Osteoblast (primary cell): ENCODE results near the gene AFF1. TPM values are rescaled to one million over a fixed set of nuclear protein-coding genes. Genes with fewer than 3 reads are reported as not detected.

Experiments used
- DNase-seq: peaks from one replicate; pipeline ENCODE4 v3.0.0; 2011; ENCODE audit warnings: low spot score, mixed read lengths; ENCODE audit not compliant: insufficient read length; ENCODE audit errors: missing footprints
- H2AFZ ChIP-seq: 2 replicates; pipeline ENCODE4 v1.6.0; 2011; ENCODE audit warnings: mild to moderate bottlenecking, low read length
- H3K27ac ChIP-seq: 2 replicates; pipeline ENCODE4 v1.5.1; 2011; ENCODE audit warnings: mild to moderate bottlenecking, low read depth, low read length, moderate library complexity
- H3K27me3 ChIP-seq: 2 replicates; pipeline ENCODE4 v1.6.0; 2012; ENCODE audit warnings: mild to moderate bottlenecking, control low read depth, inconsistent platforms, low read length, moderate library complexity; ENCODE audit not compliant: insufficient read depth
- H3K36me3 ChIP-seq: 2 replicates; pipeline ENCODE4 v1.5.1; 2011; ENCODE audit warnings: mild to moderate bottlenecking, low read length, control low read depth, moderate library complexity; ENCODE audit not compliant: insufficient read depth
- H3K4me1 ChIP-seq: 2 replicates; pipeline ENCODE4 v1.5.1; 2011; ENCODE audit warnings: mild to moderate bottlenecking, low read length, control low read depth, moderate library complexity; ENCODE audit not compliant: insufficient read depth
- H3K4me2 ChIP-seq: 2 replicates; pipeline ENCODE4 v1.6.0; 2011; ENCODE audit warnings: mild to moderate bottlenecking, low read length; ENCODE audit not compliant: insufficient read depth
- H3K4me3 ChIP-seq: fragments of 200-600 bp; sonication (generic); 3 replicates; pipeline ENCODE4 v1.5.1; 2012; ENCODE audit warnings: mild to moderate bottlenecking, low read length, inconsistent platforms; ENCODE audit not compliant: insufficient read depth
- H3K79me2 ChIP-seq: 2 replicates; pipeline ENCODE4 v1.6.0; 2012; ENCODE audit warnings: mild to moderate bottlenecking, low read length, control low read depth, inconsistent platforms; ENCODE audit not compliant: insufficient read depth
- H3K9me3 ChIP-seq: 2 replicates; pipeline ENCODE4 v1.5.1; 2011; ENCODE audit warnings: low read depth, low read length, control low read depth
- H4K20me1 ChIP-seq: 2 replicates; pipeline ENCODE4 v1.6.0; 2012; ENCODE audit warnings: mild to moderate bottlenecking, low read length, control low read depth; ENCODE audit not compliant: insufficient read depth
- total RNA-seq: library from RNA; depleted of rRNA; stranded (reverse); fragments of >200 nt; gene quantifications from 2 replicates; pipeline ENCODE4 v1.2.3, GENCODE V29; 2012
- TF ChIP-seq, protein P1 (sequence below): IDR thresholded peaks from 2 replicates; pipeline ENCODE4 v1.5.1; 2011; ENCODE audit warnings: mild to moderate bottlenecking, low read depth, low read length, moderate library complexity; ENCODE audit errors: extremely low read depth

Gene AFF1
- total RNA-seq, 1 donor: 19.5 TPM

DNA sequence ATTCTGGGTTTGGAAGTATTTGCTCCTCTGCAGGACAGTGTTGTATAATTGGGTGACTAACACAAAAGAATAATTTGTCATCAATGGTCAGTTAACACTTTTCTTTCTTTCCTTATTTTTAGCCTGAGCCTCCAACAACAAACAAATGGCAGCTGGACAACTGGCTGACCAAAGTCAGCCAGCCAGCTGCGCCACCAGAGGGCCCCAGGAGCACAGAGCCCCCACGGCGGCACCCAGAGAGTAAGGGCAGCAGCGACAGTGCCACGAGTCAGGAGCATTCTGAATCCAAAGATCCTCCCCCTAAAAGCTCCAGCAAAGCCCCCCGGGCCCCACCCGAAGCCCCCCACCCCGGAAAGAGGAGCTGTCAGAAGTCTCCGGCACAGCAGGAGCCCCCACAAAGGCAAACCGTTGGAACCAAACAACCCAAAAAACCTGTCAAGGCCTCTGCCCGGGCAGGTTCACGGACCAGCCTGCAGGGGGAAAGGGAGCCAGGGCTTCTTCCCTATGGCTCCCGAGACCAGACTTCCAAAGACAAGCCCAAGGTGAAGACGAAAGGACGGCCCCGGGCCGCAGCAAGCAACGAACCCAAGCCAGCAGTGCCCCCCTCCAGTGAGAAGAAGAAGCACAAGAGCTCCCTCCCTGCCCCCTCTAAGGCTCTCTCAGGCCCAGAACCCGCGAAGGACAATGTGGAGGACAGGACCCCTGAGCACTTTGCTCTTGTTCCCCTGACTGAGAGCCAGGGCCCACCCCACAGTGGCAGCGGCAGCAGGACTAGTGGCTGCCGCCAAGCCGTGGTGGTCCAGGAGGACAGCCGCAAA, 179.6 kb downstream of the AFF1 start:
- Histone ChIP-seq H3K4me1 (peaks cover 11% of the 10 kb centered on the region), H3K36me3 (peaks cover 10% of the 10 kb centered on the region), H3K4me3 (no peak overlapping the region), H3K27me3 (no peaks in the 10 kb centered on the region), H2AFZ (no peak overlapping the region), H3K4me2 (no peak overlapping the region), H3K9me3 (no peaks in the 10 kb centered on the region), H3K79me2 (no peaks in the 10 kb centered on the region), H3K27ac (no peak overlapping the region), H4K20me1 (no peaks in the 10 kb centered on the region)
- DNase-seq: no peak
- TF ChIP-seq, protein P1, sequence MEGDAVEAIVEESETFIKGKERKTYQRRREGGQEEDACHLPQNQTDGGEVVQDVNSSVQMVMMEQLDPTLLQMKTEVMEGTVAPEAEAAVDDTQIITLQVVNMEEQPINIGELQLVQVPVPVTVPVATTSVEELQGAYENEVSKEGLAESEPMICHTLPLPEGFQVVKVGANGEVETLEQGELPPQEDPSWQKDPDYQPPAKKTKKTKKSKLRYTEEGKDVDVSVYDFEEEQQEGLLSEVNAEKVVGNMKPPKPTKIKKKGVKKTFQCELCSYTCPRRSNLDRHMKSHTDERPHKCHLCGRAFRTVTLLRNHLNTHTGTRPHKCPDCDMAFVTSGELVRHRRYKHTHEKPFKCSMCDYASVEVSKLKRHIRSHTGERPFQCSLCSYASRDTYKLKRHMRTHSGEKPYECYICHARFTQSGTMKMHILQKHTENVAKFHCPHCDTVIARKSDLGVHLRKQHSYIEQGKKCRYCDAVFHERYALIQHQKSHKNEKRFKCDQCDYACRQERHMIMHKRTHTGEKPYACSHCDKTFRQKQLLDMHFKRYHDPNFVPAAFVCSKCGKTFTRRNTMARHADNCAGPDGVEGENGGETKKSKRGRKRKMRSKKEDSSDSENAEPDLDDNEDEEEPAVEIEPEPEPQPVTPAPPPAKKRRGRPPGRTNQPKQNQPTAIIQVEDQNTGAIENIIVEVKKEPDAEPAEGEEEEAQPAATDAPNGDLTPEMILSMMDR: no peak

DNA sequence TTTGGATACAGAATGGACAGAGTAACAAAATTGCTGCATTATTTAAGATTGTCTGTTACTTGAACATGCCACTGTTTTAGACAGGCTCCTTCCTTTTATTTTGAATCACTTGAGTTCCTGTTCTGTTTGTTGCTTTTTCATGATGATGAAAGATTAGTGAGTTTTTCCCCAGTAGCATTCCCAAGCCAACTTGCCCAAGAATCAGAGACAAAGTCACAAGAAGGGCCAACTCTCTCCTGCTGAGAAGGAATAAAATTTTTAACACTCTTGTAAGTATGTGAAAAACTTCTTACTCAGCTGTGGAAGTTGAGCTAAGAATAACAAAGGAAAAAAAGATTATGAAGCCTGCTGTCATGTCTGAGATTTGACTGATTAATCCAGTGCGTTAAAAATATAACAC, 181.4 kb downstream of the AFF1 start:
- H3K4me2 ChIP-seq: no peak overlapping the region
- peaks cover 24% of the 10 kb centered on the region for H3K4me1 ChIP-seq
- DNase-seq: no peak
- H2AFZ ChIP-seq: no peak overlapping the region
- TF ChIP-seq, protein P1: no peak
- peaks cover 2% of the 10 kb centered on the region for H4K20me1 ChIP-seq
- H3K4me3 ChIP-seq: no peak overlapping the region
- no peaks in the 10 kb centered on the region for H3K27me3 ChIP-seq
- H3K79me2 ChIP-seq: peaks cover 9% of the 10 kb centered on the region
- H3K36me3 ChIP-seq: peaks cover 10% of the 10 kb centered on the region
- no peak overlapping the region for H3K27ac ChIP-seq
- H3K9me3 ChIP-seq: no peaks in the 10 kb centered on the region

DNA sequence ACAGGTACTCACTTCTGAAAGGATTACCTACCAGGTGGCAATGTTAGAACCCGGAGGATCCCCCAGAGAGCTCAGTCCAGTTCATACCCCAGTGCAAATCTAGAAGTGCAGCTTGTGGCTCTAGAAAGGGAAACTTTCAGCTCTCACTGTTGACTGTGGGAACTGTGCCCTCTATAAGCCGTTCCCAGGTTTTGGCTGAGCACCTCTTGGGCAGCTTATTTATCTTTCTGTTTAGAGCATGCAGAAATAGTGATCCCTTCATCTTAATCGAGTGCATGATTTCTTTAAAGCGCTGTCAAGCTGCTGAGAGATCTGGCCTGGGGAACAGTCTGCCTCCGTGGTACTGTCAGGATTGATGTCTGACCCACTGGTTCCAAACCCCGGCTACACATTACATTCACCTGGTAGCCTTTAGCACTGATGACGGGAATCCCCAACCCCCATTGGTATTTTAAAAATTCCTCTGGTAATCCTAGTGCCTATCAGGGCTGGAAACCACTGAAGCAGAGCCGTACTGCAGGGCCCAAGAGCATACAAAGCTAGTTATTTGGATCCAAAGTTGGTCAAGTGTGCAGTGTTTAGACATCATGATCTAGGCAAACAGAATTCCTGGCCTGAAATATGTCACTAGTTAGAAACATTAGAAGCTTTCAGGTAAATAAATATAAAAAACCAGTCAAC, 182.4 kb downstream of the AFF1 start:
- Histone ChIP-seq H3K79me2 (peaks cover 9% of the 10 kb centered on the region), H2AFZ (no peak overlapping the region), H3K27ac (no peak overlapping the region), H4K20me1 (peaks cover 3% of the 10 kb centered on the region), H3K4me1 (peaks cover 33% of the 10 kb centered on the region), H3K4me2 (no peak overlapping the region), H3K27me3 (no peaks in the 10 kb centered on the region), H3K4me3 (no peak overlapping the region), H3K36me3 (peaks cover 10% of the 10 kb centered on the region), H3K9me3 (no peaks in the 10 kb centered on the region)
- DNase-seq: no peak
- TF ChIP-seq, protein P1: no peak

DNA sequence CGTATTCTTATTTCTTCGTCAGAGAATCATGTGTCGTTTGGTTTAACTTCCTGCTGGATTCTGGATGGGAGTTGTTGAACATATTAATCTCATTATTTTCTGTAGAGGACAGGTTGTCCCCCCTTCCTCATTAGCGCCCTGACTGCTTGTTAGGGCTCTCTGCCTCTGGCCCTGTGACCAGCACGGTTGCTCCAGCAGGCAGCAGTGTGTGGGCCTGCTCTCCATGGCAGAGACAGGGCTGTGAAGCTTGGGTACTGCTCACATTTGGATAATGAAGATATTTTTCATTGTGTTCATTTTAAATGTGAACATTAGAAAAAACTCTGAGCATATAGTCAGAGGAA, 182.9 kb downstream of the AFF1 start:
- H3K27me3 ChIP-seq: no peaks in the 10 kb centered on the region
- peaks cover 36% of the 10 kb centered on the region for H3K4me1 ChIP-seq
- peaks cover 9% of the 10 kb centered on the region for H3K79me2 ChIP-seq
- no peak for DNase-seq
- H3K36me3 ChIP-seq: peaks cover 10% of the 10 kb centered on the region
- no peaks in the 10 kb centered on the region for H3K9me3 ChIP-seq
- no peak overlapping the region for H3K4me2 ChIP-seq
- H4K20me1 ChIP-seq: peaks cover 3% of the 10 kb centered on the region
- TF ChIP-seq, protein P1: no peak
- H3K4me3 ChIP-seq: no peak overlapping the region
- H3K27ac ChIP-seq: no peak overlapping the region
- H2AFZ ChIP-seq: no peak overlapping the region
